HG02642 (cell line): Measurements from ENCODE around the gene KIR2DL1.
"Not testable (repeated sequence)": the region's sequence is repeated elsewhere in the genome, so short reads cannot be mapped to it uniquely, and the experiment has no call there.

Experiments used
- ATAC-seq: cut with Tn5 transposase; IDR thresholded peaks from one replicate; pipeline ENCODE4 v1.9.1; 2021; ENCODE audit warnings: mild to moderate bottlenecking; ENCODE audit not compliant: unreplicated experiment, poor library complexity

Gene KIR2DL1

DNA sequence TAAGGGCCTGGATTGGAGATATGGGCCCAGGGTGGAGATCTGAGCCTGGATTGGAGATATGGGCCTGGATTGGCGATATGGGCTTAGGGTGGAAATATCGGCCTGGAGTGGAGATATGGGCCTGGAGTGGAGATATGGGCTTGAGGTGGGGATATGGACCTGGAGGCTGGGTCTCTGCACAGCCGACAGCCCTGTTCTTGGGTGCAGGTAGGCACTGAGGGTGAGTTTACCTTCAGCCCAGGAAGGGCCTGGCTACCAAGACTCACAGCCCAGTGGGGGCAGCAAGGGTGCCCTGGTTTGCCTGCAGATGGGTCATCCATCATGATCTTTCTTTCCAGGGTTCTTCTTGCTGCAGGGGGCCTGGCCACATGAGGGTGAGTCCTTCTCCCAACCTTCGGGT is 918 bp downstream of the KIR2DL1 start:
- ATAC-seq, result not testable (repeated sequence)

DNA sequence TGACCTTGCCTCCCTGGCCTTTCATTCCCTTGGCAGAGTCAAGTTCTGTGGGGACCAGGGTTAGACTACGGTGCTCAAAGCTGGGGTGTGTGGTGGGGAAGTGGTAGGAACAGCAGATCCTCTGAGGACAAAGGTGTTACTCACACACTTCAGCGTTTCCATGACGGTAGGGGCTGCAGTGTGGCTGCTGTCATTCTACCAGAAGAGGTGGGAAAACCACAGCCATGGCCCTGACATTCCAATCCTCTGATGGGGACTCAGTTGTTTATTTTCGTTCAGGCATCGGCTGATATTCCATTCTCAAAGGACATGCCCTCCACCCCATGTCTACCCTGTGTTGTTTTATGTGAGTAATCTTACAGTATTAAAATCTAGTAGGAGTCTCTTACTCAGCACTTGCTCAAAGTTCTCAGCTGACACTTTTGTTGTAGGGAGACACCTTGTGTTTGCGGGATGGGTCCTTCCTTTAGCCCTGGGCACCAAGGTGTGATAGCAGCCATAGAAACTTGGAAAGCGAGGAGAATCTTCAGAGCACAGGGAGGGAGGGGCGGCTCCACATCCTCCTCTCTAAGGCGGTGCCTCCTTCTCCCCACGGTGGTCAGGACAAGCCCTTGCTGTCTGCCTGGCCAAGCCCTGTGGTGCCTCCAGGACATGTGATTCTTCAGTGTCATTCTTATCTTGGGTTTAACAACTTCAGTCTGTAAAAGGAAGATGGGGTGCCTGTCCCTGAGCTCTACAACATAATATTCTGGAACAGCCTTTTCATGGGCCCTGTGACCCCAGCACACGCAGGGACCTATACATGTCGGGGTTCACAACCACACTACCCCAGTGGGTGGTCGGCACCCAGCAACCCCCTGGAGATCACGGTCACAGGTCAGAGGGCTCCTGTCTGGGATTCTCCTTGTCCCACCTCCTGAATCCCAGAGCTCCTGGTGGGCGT is 1.7 kb downstream of the KIR2DL1 start:
- not testable (repeated sequence) for ATAC-seq

DNA sequence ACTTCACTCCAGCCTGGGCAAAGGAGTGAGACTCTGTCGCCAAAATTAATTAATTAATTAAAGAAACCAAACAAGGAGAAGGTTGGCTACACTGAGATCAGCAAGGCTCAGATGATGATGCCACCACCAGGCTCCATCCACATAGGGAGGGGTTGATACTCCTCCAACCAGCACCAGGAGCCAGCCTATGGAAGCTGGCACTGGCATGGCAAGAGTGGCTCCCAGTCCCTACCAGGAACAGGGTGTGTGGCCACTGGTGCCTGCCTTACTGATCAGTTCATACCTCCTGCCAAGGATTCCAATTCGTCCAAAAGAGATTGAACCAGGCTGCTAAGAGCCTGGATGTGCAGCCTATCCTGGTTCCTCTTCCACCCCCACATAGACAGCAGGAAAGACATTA is 3.1 kb downstream of the KIR2DL1 start:
- ATAC-seq, result not testable (repeated sequence)

DNA sequence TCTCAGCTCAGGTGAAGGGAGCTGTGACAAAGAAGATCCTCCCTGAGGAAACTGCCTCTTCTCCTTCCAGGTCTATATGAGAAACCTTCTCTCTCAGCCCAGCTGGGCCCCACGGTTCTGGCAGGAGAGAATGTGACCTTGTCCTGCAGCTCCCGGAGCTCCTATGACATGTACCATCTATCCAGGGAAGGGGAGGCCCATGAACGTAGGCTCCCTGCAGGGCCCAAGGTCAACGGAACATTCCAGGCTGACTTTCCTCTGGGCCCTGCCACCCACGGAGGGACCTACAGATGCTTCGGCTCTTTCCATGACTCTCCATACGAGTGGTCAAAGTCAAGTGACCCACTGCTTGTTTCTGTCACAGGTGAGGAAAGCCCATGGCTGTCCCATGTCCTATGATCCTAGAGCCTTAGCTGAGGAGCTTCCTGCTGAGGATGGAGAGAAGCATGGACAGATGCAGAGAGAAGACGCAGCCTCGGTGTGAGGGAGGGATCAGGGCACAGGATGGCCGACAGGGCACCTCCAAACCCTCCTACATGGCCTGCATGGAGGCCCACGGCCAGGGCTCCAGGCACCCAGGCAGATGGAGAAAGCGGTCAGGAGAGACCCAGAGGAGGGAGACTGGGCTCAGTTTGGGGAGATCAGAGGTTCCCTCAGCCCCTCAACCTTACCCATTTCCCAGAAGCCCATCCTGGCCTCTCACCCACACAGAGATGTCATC is 5.7 kb downstream of the KIR2DL1 start:
- not testable (repeated sequence) for ATAC-seq

DNA sequence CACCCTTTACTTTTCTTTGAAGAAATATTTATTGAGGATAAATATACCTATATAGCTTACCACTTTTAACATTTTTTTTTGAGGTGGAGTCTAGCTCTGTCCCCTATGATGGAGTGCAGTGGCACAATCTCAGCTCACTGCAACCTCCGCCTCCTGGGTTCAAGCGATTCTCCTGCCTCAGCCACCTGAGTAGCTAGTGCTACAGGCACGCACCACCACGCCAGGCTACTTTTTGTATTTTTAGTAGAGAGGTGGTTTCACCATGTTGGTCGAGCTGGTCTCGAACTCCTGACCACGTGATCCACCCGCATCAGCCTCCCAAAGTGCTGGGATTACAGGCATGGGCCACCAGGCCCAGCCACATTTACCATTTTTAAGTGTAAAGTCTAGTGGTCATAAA is 6.2 kb downstream of the KIR2DL1 start:
- ATAC-seq, result not testable (repeated sequence)

GRCh38 chr19:54777851-54778250 is 8.3 kb downstream of the KIR2DL1 start:
- ATAC-seq, result not testable (repeated sequence)

- not testable (repeated sequence) for ATAC-seq
Measured at GRCh38 chr19:54778896-54779295, 9.3 kb downstream of the KIR2DL1 start.

DNA sequence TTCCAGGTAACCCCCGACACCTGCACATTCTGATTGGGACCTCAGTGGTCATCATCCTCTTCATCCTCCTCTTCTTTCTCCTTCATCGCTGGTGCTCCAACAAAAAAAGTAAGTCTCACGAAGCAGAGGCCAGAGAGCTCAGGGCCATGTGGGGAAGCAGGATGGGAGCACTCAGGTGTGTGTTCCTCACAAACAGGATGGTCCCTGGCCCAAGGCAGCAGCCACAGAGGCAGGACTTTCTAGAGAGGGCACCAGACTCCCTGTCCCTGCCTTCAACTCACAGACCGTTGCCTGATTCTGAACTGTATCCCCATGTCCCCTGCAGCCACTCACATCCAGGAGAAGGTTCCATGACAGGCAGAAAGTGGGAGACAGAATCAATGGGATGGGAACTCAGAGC is 13.3 kb downstream of the KIR2DL1 start:
- ATAC-seq, result not testable (repeated sequence)

DNA sequence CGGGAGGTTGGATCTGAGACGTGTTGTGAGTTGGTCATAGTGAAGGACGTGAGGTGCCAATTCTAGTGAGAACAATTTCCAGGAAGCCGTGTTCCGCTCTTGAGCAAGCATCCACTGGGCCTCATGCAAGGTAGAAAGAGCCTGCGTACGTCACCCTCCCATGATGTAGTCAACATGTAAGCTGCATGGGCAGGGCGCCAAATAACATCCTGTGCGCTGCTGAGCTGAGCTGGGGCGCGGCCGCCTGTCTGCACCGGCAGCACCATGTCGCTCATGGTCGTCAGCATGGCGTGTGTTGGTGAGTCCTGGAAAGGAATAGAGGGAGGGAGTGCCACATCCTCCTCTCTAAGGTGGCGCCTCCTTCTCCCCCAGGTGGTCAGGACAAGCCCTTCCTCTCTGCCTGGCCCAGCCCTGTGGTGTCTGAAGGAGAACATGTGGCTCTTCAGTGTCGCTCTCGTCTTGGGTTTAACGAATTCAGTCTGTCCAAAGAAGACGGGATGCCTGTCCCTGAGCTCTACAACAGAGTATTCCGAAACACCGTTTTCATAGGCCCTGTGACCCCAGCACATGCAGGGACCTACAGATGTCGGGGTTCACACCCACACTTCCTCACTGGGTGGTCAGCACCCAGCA is 16.6 kb downstream of the KIR2DL1 start:
- ATAC-seq, result not testable (repeated sequence)

- ATAC-seq, result not testable (repeated sequence)
Measured at GRCh38 chr19:54788154-54788553, 18.6 kb downstream of the KIR2DL1 start.

GRCh38 chr19:54790711-54791110 is 21.1 kb downstream of the KIR2DL1 start:
- no peak for ATAC-seq

DNA sequence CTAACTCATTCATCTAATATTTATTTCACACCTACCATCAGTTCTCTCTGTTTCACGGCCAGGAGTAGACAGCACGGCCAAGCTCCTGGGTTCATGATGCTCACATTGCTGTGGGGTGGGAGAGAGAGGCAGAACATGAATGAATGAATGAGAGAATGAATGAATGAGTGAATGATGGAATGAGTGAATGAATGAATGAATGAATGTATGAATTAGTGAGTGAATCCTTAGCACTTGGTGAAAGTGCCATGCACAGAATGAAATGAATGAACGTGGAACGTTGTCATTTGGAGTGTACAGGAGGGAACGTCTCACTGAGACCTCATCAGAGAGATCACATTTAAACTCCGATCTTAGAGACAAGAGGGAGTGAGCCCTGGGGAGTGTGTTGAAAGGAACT is 21.9 kb downstream of the KIR2DL1 start:
- ATAC-seq, result no peak

DNA sequence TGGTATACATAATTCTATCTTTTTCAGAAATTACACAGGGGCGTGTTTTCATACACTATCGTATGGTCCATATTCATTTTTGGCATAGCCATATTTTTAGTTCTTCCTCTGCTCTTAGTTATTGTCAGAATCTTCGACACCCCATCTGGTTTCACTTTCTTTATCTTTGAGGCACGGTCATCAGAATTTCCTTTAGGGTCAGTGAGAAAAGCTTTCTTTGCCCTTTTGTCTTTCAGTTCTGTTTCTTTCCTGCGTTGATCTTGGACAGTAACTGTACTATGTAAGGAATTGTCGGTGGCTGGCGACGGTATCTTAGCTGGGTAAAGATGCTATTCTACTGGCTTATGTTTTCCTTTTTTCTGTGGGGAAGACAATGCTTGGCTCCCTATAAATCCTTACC is 23.2 kb downstream of the KIR2DL1 start:
- ATAC-seq, result no peak

DNA sequence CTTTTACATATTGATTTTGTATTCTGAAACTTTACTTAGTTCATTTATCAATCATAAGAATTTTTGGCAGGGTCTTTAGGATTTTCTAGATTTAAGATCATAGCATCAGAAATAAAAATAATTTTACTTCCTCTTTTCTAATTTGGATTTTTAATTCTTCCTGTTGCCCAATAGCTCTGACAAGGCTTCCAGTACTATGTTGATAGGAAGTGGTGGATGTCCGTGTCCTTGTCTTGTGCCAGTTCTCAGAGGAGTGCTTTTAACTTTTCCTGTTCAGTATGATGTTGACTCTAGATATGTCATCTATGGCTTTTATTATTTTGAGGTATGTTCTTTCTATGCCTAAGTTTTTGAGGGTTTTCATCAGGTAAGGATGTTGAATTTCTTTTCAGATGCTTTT is 26.2 kb downstream of the KIR2DL1 start:
- no peak for ATAC-seq

- no peak for ATAC-seq
Measured at GRCh38 chr19:54803410-54803809, 33.8 kb downstream of the KIR2DL1 start, which contains the start of gene KIR2DL4. Gene KIR2DL4, plus strand, starts transcription at chr19:54803610. Its CDS starts 42 bp downstream, at chr19:54803652.

DNA sequence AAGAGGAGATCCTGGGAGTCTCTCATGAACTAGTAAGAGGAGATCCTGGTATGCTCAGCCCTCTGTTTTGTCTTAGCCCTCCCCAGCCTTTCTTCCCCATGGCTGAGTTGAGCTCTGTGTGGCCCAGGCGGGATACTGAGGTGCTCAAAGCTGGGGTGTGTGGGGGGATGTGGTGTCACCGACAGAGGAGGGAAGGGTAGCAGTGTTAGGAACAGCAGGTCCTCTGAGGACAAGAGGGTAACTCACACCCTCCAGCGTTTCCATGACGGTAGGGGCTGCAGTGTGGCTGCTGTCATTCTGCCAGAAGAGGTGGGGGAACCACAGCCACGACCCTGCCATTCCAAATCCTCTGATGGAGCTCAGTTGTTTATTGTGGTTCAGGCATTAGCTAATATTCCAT is 34.5 kb downstream of the KIR2DL1 start:
- no peak for ATAC-seq

DNA sequence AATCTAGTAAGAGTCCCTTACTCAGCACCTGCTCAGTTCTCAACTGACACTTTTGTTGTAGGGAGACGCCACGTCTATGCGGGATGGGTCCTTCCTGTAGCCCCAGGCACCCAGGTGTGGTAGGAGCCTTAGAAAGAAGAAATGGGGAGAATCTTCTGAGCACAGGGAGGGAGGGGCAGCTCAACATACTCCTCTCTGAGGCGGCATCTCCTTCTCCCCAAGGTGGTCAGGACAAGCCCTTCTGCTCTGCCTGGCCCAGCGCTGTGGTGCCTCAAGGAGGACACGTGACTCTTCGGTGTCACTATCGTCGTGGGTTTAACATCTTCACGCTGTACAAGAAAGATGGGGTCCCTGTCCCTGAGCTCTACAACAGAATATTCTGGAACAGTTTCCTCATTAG is 35.0 kb downstream of the KIR2DL1 start:
- ATAC-seq, result no peak

- no peak for ATAC-seq
Measured at GRCh38 chr19:54805665-54806515, 36.3 kb downstream of the KIR2DL1 start.

GRCh38 chr19:54806516-54806838 is 36.9 kb downstream of the KIR2DL1 start:
- no peak for ATAC-seq

- not testable (repeated sequence) for ATAC-seq
Measured at GRCh38 chr19:54814571-54814970, 45.0 kb downstream of the KIR2DL1 start.
